ENCODE results near the gene PPP6R1. TPM values are rescaled to one million over a fixed set of nuclear protein-coding genes. Genes with fewer than 3 reads are reported as not detected.

The PPP6R1 gene
- 51.7 and 53.1 TPM in 2 replicates for total RNA-seq (2014; rRNA removed; shearing (Covaris generic))

- Histone ChIP-seq H3K27me3 (ENCODE audit: control insufficient read depth, insufficient read depth, low read length) (no peaks in the 10 kb centered on the region), H3K4me3 (ENCODE audit: insufficient read depth, low read depth, low read length) (peak within 1 kb of the TSS; percentile 99), H3K36me3 (replicated peaks; ENCODE audit: control insufficient read depth, insufficient read depth, low read length) (no peaks in the 10 kb centered on the region; the same call in 1 of the 2 replicates)
- DNase-seq = peak; percentile 100
These were observed at the start of gene PPP6R1 for GRCh38 chr19:55258828-55259539. PPP6R1 (minus strand) TSS chr19:55259017; CDS start chr19:55247103, 11,914 bp downstream.

GRCh38 chr19:55308281-55308680, 49.5 kb upstream of the PPP6R1 start:
- Histone ChIP-seq H3K27me3 (ENCODE audit: control insufficient read depth, insufficient read depth, low read length) (no peaks in the 10 kb centered on the region), H3K4me3 (ENCODE audit: insufficient read depth, low read depth, low read length) (no peak overlapping the region), H3K36me3 (replicated peaks; ENCODE audit: control insufficient read depth, insufficient read depth, low read length) (peaks cover 25% of the 10 kb centered on the region)
- peak; percentile 29 for DNase-seq

GRCh38 chr19:55306712-55307111, 47.9 kb upstream of the PPP6R1 start:
- Histone ChIP-seq H3K27me3 (ENCODE audit: control insufficient read depth, insufficient read depth, low read length) (no peaks in the 10 kb centered on the region), H3K36me3 (replicated peaks; ENCODE audit: control insufficient read depth, insufficient read depth, low read length) (peaks cover 32% of the 10 kb centered on the region), H3K4me3 (ENCODE audit: insufficient read depth, low read depth, low read length) (no peak overlapping the region)
- no peak for DNase-seq

GRCh38 chr19:55305983-55306562, 47.3 kb upstream of the PPP6R1 start:
- DNase-seq = peak; percentile 59
- H3K36me3 ChIP-seq (replicated peaks; ENCODE audit: control insufficient read depth, insufficient read depth, low read length) = peaks cover 32% of the 10 kb centered on the region

GRCh38 chr19:55305491-55305890, 46.7 kb upstream of the PPP6R1 start:
- no peak overlapping the region for H3K4me3 ChIP-seq (ENCODE audit: insufficient read depth, low read depth, low read length)
- H3K36me3 ChIP-seq (replicated peaks; ENCODE audit: control insufficient read depth, insufficient read depth, low read length) = peaks cover 32% of the 10 kb centered on the region
- no peaks in the 10 kb centered on the region for H3K27me3 ChIP-seq (ENCODE audit: control insufficient read depth, insufficient read depth, low read length)
- DNase-seq = peak; percentile 95

More at GRCh38 chr19:55305983-55306562, 47.3 kb upstream of the PPP6R1 start:
- no peak overlapping the region for H3K4me3 ChIP-seq (ENCODE audit: insufficient read depth, low read depth, low read length)
- H3K27me3 ChIP-seq (ENCODE audit: control insufficient read depth, insufficient read depth, low read length) = no peaks in the 10 kb centered on the region

- Histone ChIP-seq H3K4me3 (ENCODE audit: insufficient read depth, low read depth, low read length) (no peak overlapping the region), H3K36me3 (replicated peaks; ENCODE audit: control insufficient read depth, insufficient read depth, low read length) (peaks cover 31% of the 10 kb centered on the region), H3K27me3 (ENCODE audit: control insufficient read depth, insufficient read depth, low read length) (no peaks in the 10 kb centered on the region)
- peak; percentile 90 for DNase-seq
These were observed 46.2 kb upstream of the PPP6R1 start for GRCh38 chr19:55304980-55305379.

- DNase-seq = peak; percentile 92
- H3K36me3 ChIP-seq (replicated peaks; ENCODE audit: control insufficient read depth, insufficient read depth, low read length) = peaks cover 34% of the 10 kb centered on the region
- H3K27me3 ChIP-seq (ENCODE audit: control insufficient read depth, insufficient read depth, low read length) = no peaks in the 10 kb centered on the region
- no peak overlapping the region for H3K4me3 ChIP-seq (ENCODE audit: insufficient read depth, low read depth, low read length)
These were observed 45.6 kb upstream of the PPP6R1 start for GRCh38 chr19:55304279-55304978.

GRCh38 chr19:55303477-55303876, 44.7 kb upstream of the PPP6R1 start:
- peak; percentile 29 for DNase-seq
- H3K4me3 ChIP-seq (ENCODE audit: insufficient read depth, low read depth, low read length) = no peak overlapping the region
- no peaks in the 10 kb centered on the region for H3K27me3 ChIP-seq (ENCODE audit: control insufficient read depth, insufficient read depth, low read length)
- H3K36me3 ChIP-seq (replicated peaks; ENCODE audit: control insufficient read depth, insufficient read depth, low read length) = peaks cover 27% of the 10 kb centered on the region

- Histone ChIP-seq H3K4me3 (ENCODE audit: insufficient read depth, low read depth, low read length) (no peak overlapping the region), H3K36me3 (replicated peaks; ENCODE audit: control insufficient read depth, insufficient read depth, low read length) (peaks cover 25% of the 10 kb centered on the region), H3K27me3 (ENCODE audit: control insufficient read depth, insufficient read depth, low read length) (no peaks in the 10 kb centered on the region)
- no peak for DNase-seq
These were observed 43.5 kb upstream of the PPP6R1 start for GRCh38 chr19:55302318-55302703.

- Histone ChIP-seq H3K27me3 (ENCODE audit: control insufficient read depth, insufficient read depth, low read length) (no peaks in the 10 kb centered on the region), H3K4me3 (ENCODE audit: insufficient read depth, low read depth, low read length) (peak overlapping the region; percentile 3; the same call in 1 of the 2 replicates), H3K36me3 (replicated peaks; ENCODE audit: control insufficient read depth, insufficient read depth, low read length) (peaks cover 23% of the 10 kb centered on the region)
- DNase-seq = peak; percentile 100
These were observed 42.9 kb upstream of the PPP6R1 start for GRCh38 chr19:55301459-55302317.

GRCh38 chr19:55300886-55301458, 42.2 kb upstream of the PPP6R1 start:
- no peak for DNase-seq
- H3K4me3 ChIP-seq (ENCODE audit: insufficient read depth, low read depth, low read length) = no peak overlapping the region
- peaks cover 21% of the 10 kb centered on the region for H3K36me3 ChIP-seq (replicated peaks; ENCODE audit: control insufficient read depth, insufficient read depth, low read length)
- no peaks in the 10 kb centered on the region for H3K27me3 ChIP-seq (ENCODE audit: control insufficient read depth, insufficient read depth, low read length)

- H3K4me3 ChIP-seq (ENCODE audit: insufficient read depth, low read depth, low read length) = no peak overlapping the region
- H3K27me3 ChIP-seq (ENCODE audit: control insufficient read depth, insufficient read depth, low read length) = no peaks in the 10 kb centered on the region
- peaks cover 23% of the 10 kb centered on the region for H3K36me3 ChIP-seq (replicated peaks; ENCODE audit: control insufficient read depth, insufficient read depth, low read length)
- no peak for DNase-seq
These were observed 41.2 kb upstream of the PPP6R1 start for GRCh38 chr19:55299991-55300390.

GRCh38 chr19:55297267-55297666, 38.5 kb upstream of the PPP6R1 start:
- H3K27me3 ChIP-seq (ENCODE audit: control insufficient read depth, insufficient read depth, low read length) = no peaks in the 10 kb centered on the region
- no peak for DNase-seq
- H3K36me3 ChIP-seq (replicated peaks; ENCODE audit: control insufficient read depth, insufficient read depth, low read length) = peaks cover 19% of the 10 kb centered on the region
- no peak overlapping the region for H3K4me3 ChIP-seq (ENCODE audit: insufficient read depth, low read depth, low read length)

Data from H7 (cell line).